ENCODE measurements around the gene BFAR.

The BFAR gene

GRCh38 chr16:14667347-14668266, 34.9 kb downstream of the BFAR start:
- no peak for TF ChIP-seq CTCF (IDR thresholded peaks at IDR 0.05)
- DNase-seq (ENCODE audit: low spot score) = no peak
- H3K4me3 ChIP-seq = no peak overlapping the region
- no peak overlapping the region for H3K27ac ChIP-seq

DNA sequence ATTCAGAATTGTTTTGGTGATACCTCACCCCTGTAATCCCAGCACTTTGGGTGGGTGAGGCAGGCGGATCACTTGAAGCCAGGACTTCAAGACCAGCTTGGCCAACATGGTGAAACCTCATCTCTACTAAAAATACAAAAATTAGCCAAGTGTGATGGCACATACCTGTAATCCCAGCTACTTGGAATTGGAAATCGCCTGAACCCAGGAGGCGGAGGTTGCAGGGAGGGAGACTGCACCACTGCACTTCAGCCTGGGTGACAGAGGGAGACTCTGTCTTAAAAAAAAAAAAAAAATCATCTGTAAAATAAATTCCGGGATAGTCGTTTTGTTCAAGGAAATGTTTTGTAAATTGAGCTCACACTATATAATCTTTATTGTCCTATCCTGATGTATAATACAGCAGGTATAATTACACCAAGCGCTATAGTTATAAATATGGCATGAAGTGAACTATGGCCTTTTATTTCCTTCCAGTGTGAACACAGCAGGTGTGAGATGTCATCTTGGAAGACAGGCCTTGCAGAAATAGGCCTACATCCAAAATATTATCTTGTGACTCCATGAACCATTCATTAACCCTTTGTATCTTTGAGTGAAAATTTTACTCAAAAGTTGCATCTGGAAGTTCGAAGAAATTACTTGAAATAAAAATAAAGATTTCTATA, 35.9 kb downstream of the BFAR start:
- Histone ChIP-seq H3K27ac (no peak overlapping the region), H3K4me3 (no peak overlapping the region)
- DNase-seq (ENCODE audit: low spot score) = no peak
- TF ChIP-seq CTCF (IDR thresholded peaks at IDR 0.05) = no peak

DNA sequence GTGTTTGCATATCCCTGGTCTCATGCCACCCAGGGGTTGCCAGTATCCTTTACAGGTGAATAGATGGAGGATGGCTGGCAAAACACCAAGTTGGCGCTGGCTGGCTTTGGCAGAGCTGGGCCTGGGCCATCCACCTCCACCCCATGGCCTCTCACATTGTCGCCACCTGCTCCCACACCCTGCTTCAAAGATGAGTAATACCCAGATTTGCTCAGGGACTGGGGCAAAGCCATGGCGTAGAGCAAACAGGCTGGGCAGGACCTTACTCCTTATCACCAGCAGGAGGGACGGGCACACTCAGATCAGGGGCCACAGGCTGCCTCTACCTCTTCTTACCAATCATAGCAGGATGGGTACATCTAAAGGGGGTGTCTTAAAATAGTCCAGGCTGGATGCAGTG, 37.0 kb downstream of the BFAR start:
- no peak overlapping the region for H3K4me3 ChIP-seq
- DNase-seq (ENCODE audit: low spot score) = no peak
- no peak for TF ChIP-seq CTCF (IDR thresholded peaks at IDR 0.05)
- no peak overlapping the region for H3K27ac ChIP-seq

DNA sequence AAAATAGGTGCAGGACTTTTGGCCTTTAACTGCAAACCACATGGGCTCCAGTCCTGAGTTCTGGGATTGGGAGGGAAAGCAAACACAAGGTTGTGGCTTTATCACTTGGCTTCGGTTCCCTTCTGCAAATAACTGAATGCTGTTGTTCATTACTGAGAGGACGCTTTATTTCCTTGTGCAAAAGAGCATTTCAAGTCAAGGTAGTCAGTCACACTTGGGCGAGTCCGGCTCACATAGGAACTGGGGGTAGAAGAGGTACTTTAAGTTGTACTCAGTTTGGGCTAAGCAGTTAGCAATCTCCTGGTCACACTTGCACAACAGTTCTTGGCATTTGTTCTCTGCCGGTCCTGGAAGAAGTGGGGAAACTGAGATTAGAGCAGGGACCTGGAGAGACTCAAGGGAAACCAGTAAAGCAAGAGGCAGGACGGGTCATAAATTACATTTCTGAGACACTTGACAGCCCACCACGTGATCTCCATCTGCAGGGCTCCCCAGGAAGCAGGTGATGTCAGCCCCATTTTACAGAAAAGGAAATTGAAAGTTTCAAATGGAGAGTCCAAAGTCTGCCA, 39.7 kb downstream of the BFAR start:
- DNase-seq (ENCODE audit: low spot score) = no peak

DNA sequence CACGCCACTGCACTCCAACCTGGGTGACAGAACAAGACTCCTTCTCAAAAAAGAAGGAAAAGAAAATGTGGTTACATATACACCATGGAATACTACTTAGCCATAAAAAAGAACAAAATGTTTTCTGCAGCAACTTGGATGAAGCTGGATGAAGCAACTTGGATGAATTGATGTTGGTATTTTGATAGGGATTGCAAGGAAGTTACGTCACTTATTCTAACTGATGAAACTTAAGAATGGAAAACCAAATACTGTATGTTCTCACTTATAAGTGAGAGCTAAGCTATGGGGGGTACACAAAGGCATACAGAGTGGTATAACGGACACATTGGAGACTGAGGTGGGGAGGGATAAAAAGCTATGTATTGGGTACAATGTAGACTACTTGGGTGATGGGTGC, 43.9 kb downstream of the BFAR start:
- Histone ChIP-seq H3K4me3 (no peak overlapping the region), H3K27ac (no peak overlapping the region)
- no peak for DNase-seq (ENCODE audit: low spot score)
- no peak for TF ChIP-seq CTCF (IDR thresholded peaks at IDR 0.05)

More for the DNA sequence above, 39.7 kb downstream of the BFAR start:
- Histone ChIP-seq H3K27ac (no peak overlapping the region), H3K4me3 (no peak overlapping the region)
- TF ChIP-seq CTCF (IDR thresholded peaks at IDR 0.05) = no peak

DNA sequence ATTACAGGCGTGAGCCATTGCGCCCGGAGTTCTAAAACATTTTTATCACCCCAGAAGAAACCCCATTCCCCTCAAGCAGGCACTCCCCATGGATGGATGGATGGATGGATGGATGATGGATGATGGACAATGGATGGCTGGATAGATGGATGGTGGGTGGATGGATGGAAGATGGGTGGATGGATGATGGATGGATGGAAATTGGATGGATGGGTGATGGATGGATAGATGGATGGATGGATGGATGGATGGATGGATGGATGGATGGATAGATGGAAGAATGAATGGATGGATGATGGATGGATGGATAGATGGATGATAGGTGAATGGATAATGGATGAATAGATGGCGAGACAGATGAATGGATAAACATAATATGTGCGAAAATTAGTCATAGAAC, 44.9 kb downstream of the BFAR start:
- Histone ChIP-seq H3K27ac (no peak overlapping the region), H3K4me3 (no peak overlapping the region)
- TF ChIP-seq CTCF (IDR thresholded peaks at IDR 0.05) = no peak
- DNase-seq (ENCODE audit: low spot score) = no peak

All from coronary artery (tissue), 2 donors.